Heart left ventricle (tissue), 16 donors: ENCODE results near the gene DNAJC17. TPM values are rescaled to one million over a fixed set of nuclear protein-coding genes. Genes with fewer than 3 reads are reported as not detected.

Source experiments
- ATAC-seq, 4 donors: fragments of 200-7000 bp; cut with Tn5 transposase; one replicate each; pipeline ENCODE4 v1.9.1; 2020 to 2022; ENCODE audit warnings: moderate library complexity in 4 of 4, mild to moderate bottlenecking in 3 of 4, moderate number of reproducible peaks in 1 of 4
- DNase-seq, 5 donors: peaks; one replicate each; pipeline ENCODE4 v3.0.0-alpha.2; 2020
- H3K27ac ChIP-seq, 12 donors: fragments of 200-600 bp; sonication (generic) in 4 of 12; one replicate each; pipeline versions ENCODE4 v1.5.0 to v1.8.0; 2016 to 2022; ENCODE audit warnings: mild to moderate bottlenecking in 2 of 12
- H3K27me3 ChIP-seq, 9 donors: fragments of 200-600 bp; sonication (generic) in 2 of 9; one replicate each; pipeline versions ENCODE4 v1.5.1 to v1.8.0; 2016 to 2022; ENCODE audit warnings: mild to moderate bottlenecking in 3 of 9
- H3K36me3 ChIP-seq, 9 donors: fragments of 200-600 bp; sonication (generic) in 2 of 9; one replicate each; pipeline versions ENCODE4 v1.5.0 to v1.8.0; 2018 to 2022; ENCODE audit warnings: mild to moderate bottlenecking in 2 of 9
- H3K4me1 ChIP-seq, 12 donors: fragments of 200-600 bp; sonication (generic) in 4 of 12; one replicate each; pipeline versions ENCODE4 v1.5.0 to v1.8.0; 2016 to 2022; ENCODE audit warnings: mild to moderate bottlenecking in 3 of 12
- H3K4me3 ChIP-seq, 12 donors: fragments of 200-600 bp; sonication (generic) in 4 of 12; one replicate each; pipeline versions ENCODE4 v1.5.0 to v1.8.0; 2017 to 2022; ENCODE audit warnings: mild to moderate bottlenecking in 9 of 12, moderate library complexity in 4 of 12
- H3K9me3 ChIP-seq, 12 donors: fragments of 200-600 bp; sonication (generic) in 4 of 12; one replicate each; pipeline versions ENCODE4 v1.5.0 to v1.8.0; 2016 to 2022; ENCODE audit warnings: mild to moderate bottlenecking in 1 of 12
- CTCF ChIP-seq, 12 donors: fragments of 200-600 bp; sonication (generic) in 4 of 12; IDR thresholded peaks; one replicate each; pipeline versions ENCODE4 v1.5.0 to v1.8.0; 2018 to 2022; ENCODE audit warnings: antibody characterized with exemption in 12 of 12, mild to moderate bottlenecking in 5 of 12
- POLR2A ChIP-seq, 2 donors: fragments of 450-650 bp; IDR thresholded peaks; one replicate each; pipeline ENCODE4 v1.6.1; 2017; ENCODE audit warnings: antibody characterized with exemption in 2 of 2, mild to moderate bottlenecking in 2 of 2, moderate library complexity in 2 of 2
- WGBS, 4 donors: extraction: QIAGEN DNeasy Blood & Tissue Kit in 2 of 4; methylation state at CpG; one replicate each; pipeline versions ENCODE4 v1.1.5 to v1.1.7; 2013 to 2018; 5-methylcytosine and 5-hydroxymethylcytosine counted together
- intact Hi-C, 10 donors: fragments of 100-400 bp; cut with DNase I; formaldehyde crosslinking; loops; one replicate each; pipeline versions ENCODE4 v1.11.1 to v1.14.2; 2022
- polyA plus RNA-seq, 2 donors: library from polyadenylated mRNA; stranded (reverse); fragments of 200-250 nt; gene quantifications; one replicate each; pipeline ENCODE4 v1.2.3, GENCODE V29; 2013
- total RNA-seq, 9 donors: library from RNA; depleted of rRNA in 2 of 9; stranded (reverse); fragments of >200 nt in 2 of 9; fragmentation: NEBNext Ultra II Directional in 3 of 9; extraction: Animal tissue kit (Norgen Biotek cat#: 25700) in 3 of 9; gene quantifications; one replicate each; pipeline versions ENCODE4 v1.1.0 to v1.2.4, GENCODE V29; 2016 to 2023
- donor health status: ischemic (EF 13 %, LVEDD 7.1; RV severe dilation, severe dysfunction).
- donor health status: healthy with polysubstance abuse.
- donor health status: DM: no; HTN: yes; CAD: no.
- donor health status: DM: no; HTN: no; CAD: no.
- donor health status: ischemic (EF 25% LVEDD 6.9; RV normal size, moderate dysfunction).
- donor health status: ischemic (EF 25% LVEDD 5.7; RV mildly dilated, moderate dysfunction).
- donor health status: healthy.
- donor health status: DM: yes; HTN: yes; CAD: no.
- donor health status: ischemic (EF 35%, LVEDD 5.7; RV mildly dilated, moderate dysfunction).
- donor health status: nonischemic (EF 11% LVEDD 7.7; RV severe dilation, severe dysfunction).
- donor health status: DM: yes; HTN: yes; CAD: no.
- donor health status: PGD.
- donor health status: ischemic (EF 29% LVEDD 5.4; RV normal size, mild dysfunction).
- donor health status: nonischemic (EF 23%, LVEDD 6.1; RV moderate dilation, normal function).

DNAJC17 gene
- total and polyA plus RNA-seq, 11 donors: 7.6 to 29.9 (median 15.7) TPM

DNA sequence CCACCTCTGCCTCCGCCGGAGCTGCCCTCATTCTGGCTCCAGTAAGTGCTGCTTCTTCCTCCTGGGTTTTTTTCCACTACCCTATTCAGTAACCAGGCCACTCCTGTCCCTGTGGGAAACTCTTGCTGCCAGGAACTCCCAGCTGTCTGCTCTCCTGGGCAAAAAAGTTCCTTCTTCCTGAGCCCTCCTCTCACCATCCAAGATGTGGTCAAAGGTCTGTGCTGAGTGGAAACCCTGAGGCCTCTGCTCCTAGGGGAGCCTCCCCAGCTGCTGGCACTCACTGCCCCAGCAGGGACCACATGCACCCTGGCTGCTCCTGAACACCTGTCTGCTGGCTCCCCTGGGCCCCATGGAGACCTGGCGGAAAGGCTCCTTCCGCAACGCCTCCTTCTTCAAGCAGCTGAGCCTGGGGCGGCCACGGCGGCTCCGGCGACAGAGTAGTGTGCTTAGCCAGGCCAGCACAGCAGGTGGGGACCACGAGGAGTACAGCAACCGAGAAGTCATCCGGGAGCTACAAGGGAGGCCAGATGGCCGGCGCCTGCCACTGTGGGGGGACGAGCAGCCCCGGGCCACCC lies 37.0 kb downstream of the DNAJC17 start:
- no peak for ATAC-seq
- intact Hi-C loops: no loop called here
- peak overlapping the region in 1 of 12 donors; percentile 10 for H3K27ac ChIP-seq

DNA sequence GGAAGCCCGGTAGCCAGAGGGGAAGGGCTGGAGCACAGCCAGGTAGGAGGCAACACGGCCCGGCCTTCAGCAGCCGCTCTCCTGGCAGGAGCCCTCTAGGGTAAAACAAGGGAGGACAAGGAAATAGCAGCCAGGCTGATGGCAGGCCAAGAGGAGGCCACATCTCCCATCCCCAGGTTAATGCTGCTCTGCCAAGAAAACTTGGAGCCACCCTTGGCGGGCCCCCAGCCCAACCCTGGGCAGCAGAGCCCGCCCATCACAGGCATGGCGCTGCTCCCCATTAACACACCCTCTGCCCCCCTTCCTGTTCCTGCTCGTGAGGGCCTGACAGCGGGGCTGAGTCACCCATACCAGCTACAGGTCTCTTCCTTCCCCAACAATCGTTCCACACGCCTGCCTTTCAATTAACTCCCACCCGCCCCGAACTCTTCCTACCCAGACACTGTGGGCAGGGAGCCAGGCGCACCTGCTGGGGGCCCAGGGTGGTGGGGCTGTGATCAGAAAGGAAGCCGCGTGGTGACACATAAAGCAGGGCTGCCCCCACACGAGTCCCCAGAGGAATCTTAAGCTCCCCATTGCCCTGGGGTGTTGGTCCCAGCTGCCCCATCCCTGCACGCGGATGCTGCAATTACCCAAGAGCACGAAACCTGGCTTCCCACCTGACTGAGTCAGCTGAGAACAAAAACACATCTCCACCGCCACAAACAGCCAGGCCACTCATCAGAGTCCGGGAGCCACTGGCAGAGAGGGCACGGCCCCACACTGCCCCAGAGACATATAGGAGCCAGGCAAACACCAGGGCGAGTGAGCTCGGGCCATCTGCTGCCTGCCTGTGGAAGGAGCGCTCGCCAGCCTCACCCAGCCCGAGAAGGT lies 37.8 kb downstream of the DNAJC17 start, which contains the start of gene C15orf62:
TSS of gene C15orf62 (plus strand) at position 707 of the 873 bp plus-strand sequence. CDS start 516 bp downstream, outside the sequence.
- intact Hi-C loops: loop anchor here in 4 of 10 donors (5.0 to 10.0 kb wide), 4 partner anchors 33 to 175 kb away; partner anchors contain the start of genes DNAJC17 (in 1 of the 4), KNL1 (in 1 of the 4), VPS18 (in 1 of the 4) and ZFYVE19 (in 1 of the 4)
- ATAC-seq: no peak
- Histone ChIP-seq H3K27ac (peak within 1 kb of the TSS in 2 of 12 donors; percentile 10 to 24), H3K4me1 (peaks cover 0 to 39% (median 6%) of the 10 kb centered on the region in 12 donors), H3K27me3 (no peaks in the 10 kb centered on the region), H3K36me3 (peaks cover 2 to 61% (median 30%) of the 10 kb centered on the region in 9 donors), H3K9me3 (no peaks in the 10 kb centered on the region), H3K4me3 (no peak within 1 kb of the TSS)
- no peak for DNase-seq
- 60 to 75% (median 69%) methylated on average over 21 to 28 of the region's 28 CpGs for WGBS, 4 donors
- TF ChIP-seq CTCF (IDR thresholded peaks at IDR 0.05): no peak
- TF ChIP-seq POLR2A (IDR thresholded peaks at IDR 0.05): no peak

More for the DNA sequence above, 37.0 kb downstream of the DNAJC17 start:
- peaks cover 0 to 31% (median 2%) of the 10 kb centered on the region in 12 donors for H3K4me1 ChIP-seq
- peaks cover 2 to 68% (median 38%) of the 10 kb centered on the region in 9 donors for H3K36me3 ChIP-seq
- no peak for TF ChIP-seq POLR2A (IDR thresholded peaks at IDR 0.05)
- no peak for TF ChIP-seq CTCF (IDR thresholded peaks at IDR 0.05)
- H3K9me3 ChIP-seq: no peaks in the 10 kb centered on the region
- 79 to 85% (median 82%) methylated on average over 9 to 17 of the region's 17 CpGs for WGBS, 4 donors
- no peak for DNase-seq
- H3K4me3 ChIP-seq: no peak overlapping the region
- H3K27me3 ChIP-seq: no peaks in the 10 kb centered on the region

DNA sequence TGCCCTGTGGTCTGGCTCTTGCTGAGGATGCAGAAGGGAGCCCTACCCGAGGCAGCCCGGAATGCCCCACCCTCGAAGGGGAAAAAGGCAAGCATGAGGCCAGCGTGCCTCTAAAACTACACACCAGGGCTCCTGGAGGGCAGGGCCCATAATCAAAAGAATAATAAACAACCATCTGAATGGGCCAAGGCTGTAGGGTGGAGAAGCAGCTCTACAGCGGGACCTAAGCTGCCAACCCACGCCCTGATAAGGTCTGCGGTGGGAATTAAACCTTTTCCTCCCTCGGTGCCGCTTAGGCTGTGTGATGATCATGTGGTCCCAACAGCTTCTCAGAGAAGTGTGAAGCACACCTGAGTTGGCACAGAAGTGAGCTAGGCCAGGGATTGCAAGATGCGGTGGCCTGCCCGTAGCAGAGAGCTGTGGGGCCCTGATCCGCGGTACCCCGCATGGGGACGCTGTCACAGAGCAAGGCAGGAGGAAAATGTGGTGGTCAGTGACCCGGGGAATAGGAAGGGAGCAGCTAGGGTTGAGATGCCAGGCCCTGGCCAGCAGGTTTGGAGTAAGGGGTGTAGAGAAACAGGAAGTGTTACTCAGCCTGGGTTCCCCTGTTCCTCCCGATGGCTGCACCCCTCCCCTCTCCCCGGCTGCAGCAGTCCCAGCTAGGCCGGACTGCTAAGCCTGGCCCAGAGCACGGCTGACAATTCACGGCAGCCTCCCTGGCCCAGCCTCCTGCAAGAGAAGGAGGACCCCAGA lies 38.6 kb downstream of the DNAJC17 start:
- intact Hi-C loops: loop anchor here in 4 of 10 donors (5.0 to 10.0 kb wide), 4 partner anchors 34 to 174 kb away; partner anchors contain the start of genes DNAJC17 (in 1 of the 4), KNL1 (in 1 of the 4), VPS18 (in 1 of the 4) and ZFYVE19 (in 1 of the 4)
- WGBS, 4 donors: 73 to 86% (median 78%) methylated on average over 21 of the region's 21 CpGs
- H3K4me3 ChIP-seq: no peak overlapping the region
- peak overlapping the region in 1 of 12 donors; percentile 24 for H3K27ac ChIP-seq
- ATAC-seq (no peak), DNase-seq (no peak)
- peaks cover 0 to 47% (median 13%) of the 10 kb centered on the region in 12 donors for H3K4me1 ChIP-seq
- TF ChIP-seq CTCF (IDR thresholded peaks at IDR 0.05) (no peak), POLR2A (IDR thresholded peaks at IDR 0.05) (no peak)
- no peaks in the 10 kb centered on the region for H3K9me3 ChIP-seq
- no peaks in the 10 kb centered on the region for H3K27me3 ChIP-seq
- peaks cover 0 to 53% (median 22%) of the 10 kb centered on the region in 9 donors for H3K36me3 ChIP-seq
